IMR-90 (cell line): ENCODE data around the gene MARVELD3. TPM values are rescaled to one million over a fixed set of nuclear protein-coding genes. Genes with fewer than 3 reads are reported as not detected.

Experiments used
- ATAC-seq: fragments of 200-7000 bp; cut with Tn5 transposase; 2 replicates; pipeline ENCODE4 v1.9.1; 2020; ENCODE audit warnings: low read depth, mild to moderate bottlenecking, moderate library complexity
- BruUV-seq: library from RNA; stranded (reverse); fragments of 400-500 nt; replicated peaks from 2 replicates; lab custom pipeline; 2021; lab: Mats Ljungman, UMichigan
- CTCF ChIA-PET: fragments of 300-600 bp; formaldehyde crosslinking; extraction: SDS; loops from one replicate; lab custom pipeline; 2021; ENCODE audit warnings: antibody characterized with exemption; lab: Yijun Ruan, JAX
- POLR2A ChIA-PET: fragments of 300-600 bp; sonication (Branson Sonifier 250); formaldehyde crosslinking; loops from one replicate; lab custom pipeline; 2022; ENCODE audit warnings: antibody characterized with exemption; ENCODE audit not compliant: unreplicated experiment; lab: Charles Lee
- DNase-seq: peaks from one replicate; pipeline ENCODE4 v3.0.0; 2013
- H2AFZ ChIP-seq: replicated peaks from 2 replicates; pipeline ENCODE3; 2013; ENCODE audit warnings: low read length, mild to moderate bottlenecking; ENCODE audit not compliant: poor library complexity
- H2AK5ac ChIP-seq: 2 replicates; pipeline ENCODE4 v1.6.1; 2013; ENCODE audit warnings: low read depth, low read length, inconsistent platforms
- H2AK9ac ChIP-seq: replicated peaks from 2 replicates; pipeline ENCODE3; 2013; ENCODE audit warnings: mild to moderate bottlenecking, low read depth, low read length, moderate library complexity; ENCODE audit not compliant: poor library complexity
- H2BK120ac ChIP-seq: 2 replicates; pipeline ENCODE4 v1.6.1; 2013; ENCODE audit warnings: low read depth, low read length, inconsistent platforms
- H2BK15ac ChIP-seq: 3 replicates; pipeline ENCODE4 v1.6.1; 2013; ENCODE audit warnings: low read depth, low read length, inconsistent platforms
- H2BK20ac ChIP-seq: 2 replicates; pipeline ENCODE4 v1.6.1; 2013; ENCODE audit warnings: low read depth, mild to moderate bottlenecking, inconsistent platforms, low read length, moderate library complexity
- H2BK5ac ChIP-seq: 2 replicates; pipeline ENCODE4 v1.6.1; 2013; ENCODE audit warnings: mild to moderate bottlenecking, low read depth, low read length, inconsistent platforms; ENCODE audit not compliant: poor library complexity, severe bottlenecking
- H3K14ac ChIP-seq: replicated peaks from 2 replicates; pipeline ENCODE4 v1.6.1; 2013; ENCODE audit warnings: low read depth, low read length, inconsistent platforms
- H3K18ac ChIP-seq: 2 replicates; pipeline ENCODE4 v1.6.1; 2013; ENCODE audit warnings: low read depth, low read length, control low read depth
- H3K23ac ChIP-seq: 2 replicates; pipeline ENCODE4 v1.6.1; 2013; ENCODE audit warnings: low read depth, low read length, inconsistent platforms
- H3K27ac ChIP-seq: 2 replicates; pipeline ENCODE4 v1.5.1; 2013; ENCODE audit warnings: mild to moderate bottlenecking, control low read depth, low read length; ENCODE audit not compliant: insufficient read depth
- H3K27me3 ChIP-seq: 2 replicates; pipeline ENCODE4 v1.6.1; 2013; ENCODE audit warnings: low read length; ENCODE audit not compliant: control insufficient read depth, insufficient read depth
- H3K36me3 ChIP-seq: 2 replicates; pipeline ENCODE4 v1.6.1; 2013; ENCODE audit warnings: low read length, mixed read lengths; ENCODE audit not compliant: control insufficient read depth, insufficient read depth
- H3K4ac ChIP-seq: 2 replicates; pipeline ENCODE4 v1.6.1; 2013; ENCODE audit warnings: low read depth, low read length, inconsistent platforms
- H3K4me1 ChIP-seq: 2 replicates; pipeline ENCODE4 v1.6.1; 2013; ENCODE audit warnings: low read length, mixed read lengths; ENCODE audit not compliant: control insufficient read depth, insufficient read depth
- H3K4me2 ChIP-seq: 2 replicates; pipeline ENCODE4 v1.6.1; 2013; ENCODE audit warnings: low read depth, mild to moderate bottlenecking, control low read depth, low read length, moderate library complexity
- H3K4me3 ChIP-seq: 2 replicates; pipeline ENCODE4 v1.5.1; 2013; ENCODE audit warnings: low read depth, mild to moderate bottlenecking, control low read depth, low read length, moderate library complexity; ENCODE audit not compliant: insufficient read depth
- H3K56ac ChIP-seq: 2 replicates; pipeline ENCODE4 v1.6.1; 2013; ENCODE audit warnings: low read length, inconsistent platforms; ENCODE audit not compliant: insufficient read depth; ENCODE audit errors: extremely low read depth
- H3K79me1 ChIP-seq, 2 experiments: 2 replicates each; pipeline ENCODE4 v1.6.1; 2013; ENCODE audit warnings: low read length in 2 of 2, inconsistent platforms in 1 of 2, low read depth in 1 of 2
- H3K9ac ChIP-seq: 2 replicates; pipeline ENCODE4 v1.6.1; 2013; ENCODE audit warnings: low read depth, low read length, control low read depth
- H3K9me1 ChIP-seq: 2 replicates; pipeline ENCODE4 v1.6.1; 2013; ENCODE audit warnings: low read length, inconsistent platforms; ENCODE audit not compliant: insufficient read depth
- H3K9me3 ChIP-seq: 2 replicates; pipeline ENCODE4 v1.6.1; 2013; ENCODE audit warnings: low read length; ENCODE audit not compliant: control insufficient read depth, insufficient read depth
- H4K20me1 ChIP-seq: 2 replicates; pipeline ENCODE4 v1.6.1; 2013; ENCODE audit warnings: low read length, inconsistent platforms; ENCODE audit not compliant: insufficient read depth
- H4K5ac ChIP-seq: 2 replicates; pipeline ENCODE4 v1.6.1; 2013; ENCODE audit warnings: mild to moderate bottlenecking, low read depth, low read length, control low read depth
- H4K8ac ChIP-seq, 2 experiments: 2 replicates each; pipeline ENCODE4 v1.6.1; 2013; ENCODE audit warnings: low read depth in 2 of 2, low read length in 2 of 2, control low read depth in 1 of 2, inconsistent platforms in 1 of 2
- H4K91ac ChIP-seq: 2 replicates; pipeline ENCODE4 v1.6.1; 2013; ENCODE audit warnings: low read depth, low read length, inconsistent platforms; ENCODE audit not compliant: insufficient read depth
- CHD1 ChIP-seq: IDR thresholded peaks from 2 replicates; pipeline ENCODE4 v1.6.1; 2012; ENCODE audit warnings: low read depth, low read length, improper control_type of control experiment
- RCOR1 ChIP-seq: IDR thresholded peaks from 2 replicates; pipeline ENCODE4 v1.6.1; 2012; ENCODE audit warnings: mild to moderate bottlenecking, low read length, improper control_type of control experiment; ENCODE audit not compliant: insufficient replicate concordance
- WGBS, 2 experiments: methylation state at CpG; one replicate each; pipeline versions ENCODE4 v1.1.5 to v1.1.7; 2013; ENCODE audit warnings: missing lambda C conversion rate in 2 of 2; ENCODE audit not compliant: insufficient read length in 1 of 2; ENCODE audit errors: extremely low coverage in 2 of 2; 5-methylcytosine and 5-hydroxymethylcytosine counted together
- dilution Hi-C: fragments of 300-500 bp; cut with HindIII; formaldehyde crosslinking; loops from one replicate; pipeline ENCODE4 v1.14.3; 2018; ENCODE audit warnings: low sequenced_read_pairs; ENCODE audit not compliant: unreplicated experiment
- in situ Hi-C: fragments of 300-500 bp; cut with MboI; formaldehyde crosslinking; loops from 3 replicates; pipeline ENCODE4 v1.14.3; 2019; ENCODE audit warnings: low sequenced_read_pairs, inconsistent platforms, mixed read lengths
- intact Hi-C: fragments of 100-400 bp; cut with micrococcal nuclease; formaldehyde crosslinking; loops from 2 replicates; pipeline ENCODE4 v1.10.0; 2022
- polyA plus RNA-seq, 3 experiments: library from polyadenylated mRNA; depleted of rRNA; stranded (reverse); fragments of >200 nt; gene quantifications; 2 replicates each; pipeline ENCODE4 v1.2.3, GENCODE V29; 2012; ENCODE audit warnings: low replicate concordance in 1 of 3
- total RNA-seq: library from RNA; depleted of rRNA; stranded (reverse); fragments of >200 nt; gene quantifications from 2 replicates; pipeline ENCODE4 v1.2.3, GENCODE V29; 2012
- TF ChIP-seq, protein P1 (sequence below): fragments of 150-350 bp; IDR thresholded peaks from 2 replicates; pipeline ENCODE4 v1.6.1; 2016; ENCODE audit warnings: low read depth, mild to moderate bottlenecking, low read length, moderate library complexity, borderline replicate concordance

MARVELD3 gene
- total and polyA plus RNA-seq, 2 of the 4 experiments (the other 2 are of a cell fraction) = not detected

DNA sequence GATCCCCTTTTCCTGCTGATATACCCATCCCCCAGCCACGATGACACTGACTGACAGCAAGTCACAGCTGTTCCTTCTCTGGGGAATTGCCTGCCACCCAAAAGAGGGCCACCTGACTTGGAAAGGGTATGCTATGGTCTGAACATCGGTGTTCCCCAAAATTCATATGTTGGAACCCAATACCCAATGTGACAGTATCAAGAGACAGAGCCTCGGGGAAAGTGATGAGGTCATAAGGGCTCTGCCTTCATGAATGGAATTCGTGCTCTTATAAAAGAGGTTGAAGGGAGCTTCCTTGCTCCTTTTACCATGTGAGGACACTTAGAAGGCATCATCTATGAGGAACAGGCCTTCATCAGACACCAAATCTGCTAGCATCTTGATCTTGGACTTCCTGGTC, 7.6 kb upstream of the MARVELD3 start:
- Histone ChIP-seq H3K79me1 (no peaks in the 10 kb centered on the region), H3K4me2 (no peak overlapping the region), H2AK9ac (no peak overlapping the region), H3K9me1 (no peaks in the 10 kb centered on the region), H2BK5ac (no peak overlapping the region), H4K5ac (no peak overlapping the region), H2BK20ac (no peak overlapping the region), H3K27me3 (peaks cover 6% of the 10 kb centered on the region), H3K9me3 (no peaks in the 10 kb centered on the region), H3K4me3 (no peak overlapping the region), H4K20me1 (no peaks in the 10 kb centered on the region), H4K91ac (no peak overlapping the region), H3K27ac (no peak overlapping the region), H3K4me1 (no peaks in the 10 kb centered on the region), H2AK5ac (no peak overlapping the region), H3K14ac (no peak overlapping the region), H3K23ac (no peak overlapping the region), H3K56ac (no peak overlapping the region), H3K36me3 (no peaks in the 10 kb centered on the region), H2BK120ac (no peak overlapping the region), H3K18ac (no peak overlapping the region), H4K8ac (no peak overlapping the region), H2AFZ (no peak overlapping the region), H3K9ac (no peak overlapping the region), H3K4ac (no peak overlapping the region), H2BK15ac (no peak overlapping the region)
- POLR2A ChIA-PET = interaction anchor here (0.6 kb wide), 1 partner anchor 1932 kb away, joined by 3 read pairs; no protein-coding TSS in a partner anchor
- no TSS peak for BruUV-seq
- in situ Hi-C loops (no loop called here), dilution Hi-C loops (no loop called here), intact Hi-C loops (loop anchor here (10.0 kb wide), 1 partner anchor 124 kb away; no protein-coding TSS in a partner anchor)
- DNase-seq (no peak), ATAC-seq (no peak)
- CTCF ChIA-PET = interaction anchor here (1.5 kb wide), 1 partner anchor 8 kb away, joined by 8 read pairs; no protein-coding TSS in a partner anchor
- WGBS, 2 experiments = no CpG with 5 or more reads among the region's 4 CpGs
- TF ChIP-seq, protein P1, sequence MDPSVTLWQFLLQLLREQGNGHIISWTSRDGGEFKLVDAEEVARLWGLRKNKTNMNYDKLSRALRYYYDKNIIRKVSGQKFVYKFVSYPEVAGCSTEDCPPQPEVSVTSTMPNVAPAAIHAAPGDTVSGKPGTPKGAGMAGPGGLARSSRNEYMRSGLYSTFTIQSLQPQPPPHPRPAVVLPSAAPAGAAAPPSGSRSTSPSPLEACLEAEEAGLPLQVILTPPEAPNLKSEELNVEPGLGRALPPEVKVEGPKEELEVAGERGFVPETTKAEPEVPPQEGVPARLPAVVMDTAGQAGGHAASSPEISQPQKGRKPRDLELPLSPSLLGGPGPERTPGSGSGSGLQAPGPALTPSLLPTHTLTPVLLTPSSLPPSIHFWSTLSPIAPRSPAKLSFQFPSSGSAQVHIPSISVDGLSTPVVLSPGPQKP = no peak
- TF ChIP-seq RCOR1 (no peak), CHD1 (no peak)
